ENCODE results near the gene RAI1.
A peak's percentile ranks its signal among the peaks of the same experiment; 100 is the strongest.

The RAI1 gene

DNA sequence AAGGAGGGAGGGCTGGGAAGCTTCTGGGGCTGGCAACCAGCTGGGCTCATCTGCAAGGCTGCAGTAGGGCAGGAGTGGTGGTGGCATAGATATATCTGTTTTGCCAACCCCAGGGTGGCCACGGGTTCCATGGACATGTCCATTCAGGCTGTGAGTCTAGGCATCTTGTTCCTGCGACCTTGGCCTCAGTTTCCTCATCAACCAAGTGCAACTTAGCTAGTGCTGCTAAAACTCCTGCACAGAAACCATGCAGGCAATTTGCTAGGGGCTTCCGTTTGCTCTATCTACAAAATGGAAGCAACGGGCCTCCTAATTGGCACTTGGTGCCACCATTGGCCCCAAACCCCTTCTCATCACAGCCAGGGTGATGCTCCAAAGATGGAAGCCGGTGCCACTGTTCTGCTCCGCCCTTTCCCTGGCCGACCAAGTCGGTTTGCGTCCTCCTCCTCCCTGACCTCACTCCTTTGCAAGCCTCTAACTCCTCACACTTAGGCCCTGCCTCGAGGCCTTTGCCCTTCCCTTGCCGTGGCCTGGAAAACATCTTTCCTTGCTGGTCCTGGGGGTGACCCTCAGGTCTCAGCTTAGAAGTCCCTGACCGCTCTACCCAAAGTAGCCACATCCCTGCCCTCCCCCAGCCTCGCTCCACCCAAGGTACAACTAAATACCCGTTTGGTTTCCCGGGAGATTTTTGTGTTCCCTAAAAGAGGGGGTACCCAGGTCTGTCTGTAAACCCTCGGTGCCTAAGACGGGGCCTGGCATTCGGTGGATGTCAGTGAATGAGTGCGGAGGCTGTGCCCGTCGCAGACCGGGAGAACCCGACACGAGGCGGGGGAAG is 154.4 kb downstream of the RAI1 start:
- no peak overlapping the region for H3K27ac ChIP-seq (ENCODE audit: low read length)
- no peak for DNase-seq (ENCODE audit: low read depth, low spot score)
- H3K4me1 ChIP-seq (ENCODE audit: control insufficient read depth, insufficient read depth, low read length): peaks cover 21% of the 10 kb centered on the region
- H3K4me3 ChIP-seq (ENCODE audit: low read length): peak overlapping the region; percentile 23; the same call in 1 of the 2 replicates
- no peaks in the 10 kb centered on the region for H3K27me3 ChIP-seq (ENCODE audit: control insufficient read depth, insufficient read depth, low read length)
- 0 out of 2 replicates have a peak, but pooled peaks cover 3% of the 10 kb centered on the region for H3K36me3 ChIP-seq (ENCODE audit: control insufficient read depth, insufficient read depth, low read length)
- no CpG with 5 or more reads among the region's 25 CpGs for WGBS (ENCODE audit: insufficient coverage, insufficient read length)
- no peaks in the 10 kb centered on the region for H3K9me3 ChIP-seq (ENCODE audit: control insufficient read depth, insufficient read depth, low read length)

DNA sequence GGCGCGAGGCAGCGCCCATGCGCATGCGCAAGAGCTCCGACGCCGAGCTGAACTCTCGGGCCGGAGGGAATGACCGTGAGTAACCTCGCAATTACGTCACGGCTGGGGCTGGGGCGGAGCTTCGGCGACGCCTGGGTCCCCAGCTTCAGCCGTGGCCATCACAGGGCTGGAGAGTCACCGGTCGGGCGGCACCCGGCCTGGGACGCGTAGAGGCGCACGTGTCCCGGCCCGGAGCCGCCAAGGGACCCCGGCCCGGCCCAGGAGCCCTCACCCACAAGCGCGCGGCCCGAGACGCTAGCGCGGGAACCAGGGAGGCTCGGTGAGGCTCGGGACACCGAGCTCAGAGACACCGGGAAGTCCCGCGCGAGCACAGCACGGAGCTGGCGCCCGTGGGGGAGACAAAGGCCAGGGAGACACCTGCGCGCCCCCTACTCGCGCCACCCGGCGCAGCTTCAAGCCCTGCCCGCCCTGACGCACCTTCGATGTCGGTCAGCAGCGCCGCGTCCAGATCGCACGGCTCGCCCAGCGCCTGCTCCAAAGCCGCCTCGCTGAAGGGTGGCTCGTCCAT is 155.1 kb downstream of the RAI1 start:
- Histone ChIP-seq H3K4me3 (ENCODE audit: low read length) (peak overlapping the region; percentile 95), H3K4me1 (ENCODE audit: control insufficient read depth, insufficient read depth, low read length) (peaks cover 25% of the 10 kb centered on the region), H3K27ac (ENCODE audit: low read length) (no peak overlapping the region), H3K9me3 (ENCODE audit: control insufficient read depth, insufficient read depth, low read length) (no peaks in the 10 kb centered on the region), H3K27me3 (ENCODE audit: control insufficient read depth, insufficient read depth, low read length) (no peaks in the 10 kb centered on the region), H3K36me3 (ENCODE audit: control insufficient read depth, insufficient read depth, low read length) (0 out of 2 replicates have a peak, but pooled peaks cover 3% of the 10 kb centered on the region)
- peak; percentile 98 for DNase-seq (ENCODE audit: low read depth, low spot score)
- WGBS (ENCODE audit: insufficient coverage, insufficient read length): no CpG with 5 or more reads among the region's 69 CpGs

DNA sequence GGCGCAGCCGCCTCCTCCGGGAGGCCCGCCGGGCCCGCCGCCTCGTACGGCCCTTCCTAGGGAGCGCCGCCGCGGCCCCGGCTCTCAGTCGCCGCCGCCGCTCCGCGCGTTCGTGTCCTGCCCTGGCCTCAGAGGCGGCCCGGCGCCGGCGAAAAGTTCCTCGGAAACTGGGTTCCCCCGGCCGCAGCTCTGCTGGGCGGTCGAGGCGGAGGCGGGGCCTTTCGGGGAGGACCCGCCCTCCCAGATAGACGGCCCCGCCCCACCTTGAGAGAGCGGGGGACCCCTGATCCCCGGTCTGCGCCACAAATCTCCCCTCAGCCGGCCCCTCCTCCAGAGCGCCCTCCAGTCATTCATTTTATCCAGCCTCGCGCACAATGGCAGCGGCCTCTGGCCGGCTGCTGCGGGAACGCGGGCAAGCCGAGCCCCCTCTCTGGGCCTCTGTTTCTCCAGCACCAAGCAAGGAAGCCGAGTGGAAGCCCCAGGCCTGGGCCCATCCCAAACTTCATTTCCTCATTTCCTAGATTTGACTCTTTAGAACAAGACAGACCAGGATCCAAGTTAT is 155.6 kb downstream of the RAI1 start, which contains the start of gene SREBF1:
SREBF1 (minus strand) TSS at position 169 of the 562 bp plus-strand sequence. CDS start 169 bp downstream, outside the sequence.
- H3K36me3 ChIP-seq (ENCODE audit: control insufficient read depth, insufficient read depth, low read length): no peaks in the 10 kb centered on the region
- H3K9me3 ChIP-seq (ENCODE audit: control insufficient read depth, insufficient read depth, low read length): no peaks in the 10 kb centered on the region
- WGBS (ENCODE audit: insufficient coverage, insufficient read length): no CpG with 5 or more reads among the region's 52 CpGs
- DNase-seq (ENCODE audit: low read depth, low spot score): no peak
- H3K4me1 ChIP-seq (ENCODE audit: control insufficient read depth, insufficient read depth, low read length): peaks cover 25% of the 10 kb centered on the region
- peak within 1 kb of the TSS; percentile 95 for H3K4me3 ChIP-seq (ENCODE audit: low read length)
- H3K27me3 ChIP-seq (ENCODE audit: control insufficient read depth, insufficient read depth, low read length): no peaks in the 10 kb centered on the region
- no peak within 1 kb of the TSS for H3K27ac ChIP-seq (ENCODE audit: low read length)

DNA sequence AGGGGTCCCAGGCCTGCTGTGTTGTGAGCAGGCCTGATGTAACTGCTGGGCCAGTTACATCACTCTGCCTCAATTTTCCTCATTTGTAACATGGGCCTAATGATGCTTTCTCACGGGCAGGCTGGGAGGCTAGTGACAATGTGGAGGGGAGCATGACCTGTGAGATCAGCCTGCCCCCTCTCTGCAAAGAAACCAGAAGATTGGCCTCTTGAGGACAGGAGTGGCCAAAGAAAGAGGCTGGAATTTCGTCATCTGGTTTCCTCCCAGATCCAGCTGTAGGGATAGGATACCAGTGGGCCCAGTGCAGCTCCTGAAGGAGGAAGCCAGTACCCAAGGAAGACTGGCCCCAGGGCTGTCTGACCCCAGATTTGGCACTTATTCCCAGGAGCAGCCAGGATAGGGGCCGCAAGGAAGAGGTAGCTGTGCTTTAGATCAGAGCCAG is 156.1 kb downstream of the RAI1 start:
- H3K9me3 ChIP-seq (ENCODE audit: control insufficient read depth, insufficient read depth, low read length): no peaks in the 10 kb centered on the region
- H3K27ac ChIP-seq (ENCODE audit: low read length): no peak overlapping the region
- no CpG with 5 or more reads among the region's 3 CpGs for WGBS (ENCODE audit: insufficient coverage, insufficient read length)
- H3K4me3 ChIP-seq (ENCODE audit: low read length): no peak overlapping the region
- DNase-seq (ENCODE audit: low read depth, low spot score): no peak
- no peaks in the 10 kb centered on the region for H3K36me3 ChIP-seq (ENCODE audit: control insufficient read depth, insufficient read depth, low read length)
- H3K4me1 ChIP-seq (ENCODE audit: control insufficient read depth, insufficient read depth, low read length): peaks cover 25% of the 10 kb centered on the region
- no peaks in the 10 kb centered on the region for H3K27me3 ChIP-seq (ENCODE audit: control insufficient read depth, insufficient read depth, low read length)

DNA sequence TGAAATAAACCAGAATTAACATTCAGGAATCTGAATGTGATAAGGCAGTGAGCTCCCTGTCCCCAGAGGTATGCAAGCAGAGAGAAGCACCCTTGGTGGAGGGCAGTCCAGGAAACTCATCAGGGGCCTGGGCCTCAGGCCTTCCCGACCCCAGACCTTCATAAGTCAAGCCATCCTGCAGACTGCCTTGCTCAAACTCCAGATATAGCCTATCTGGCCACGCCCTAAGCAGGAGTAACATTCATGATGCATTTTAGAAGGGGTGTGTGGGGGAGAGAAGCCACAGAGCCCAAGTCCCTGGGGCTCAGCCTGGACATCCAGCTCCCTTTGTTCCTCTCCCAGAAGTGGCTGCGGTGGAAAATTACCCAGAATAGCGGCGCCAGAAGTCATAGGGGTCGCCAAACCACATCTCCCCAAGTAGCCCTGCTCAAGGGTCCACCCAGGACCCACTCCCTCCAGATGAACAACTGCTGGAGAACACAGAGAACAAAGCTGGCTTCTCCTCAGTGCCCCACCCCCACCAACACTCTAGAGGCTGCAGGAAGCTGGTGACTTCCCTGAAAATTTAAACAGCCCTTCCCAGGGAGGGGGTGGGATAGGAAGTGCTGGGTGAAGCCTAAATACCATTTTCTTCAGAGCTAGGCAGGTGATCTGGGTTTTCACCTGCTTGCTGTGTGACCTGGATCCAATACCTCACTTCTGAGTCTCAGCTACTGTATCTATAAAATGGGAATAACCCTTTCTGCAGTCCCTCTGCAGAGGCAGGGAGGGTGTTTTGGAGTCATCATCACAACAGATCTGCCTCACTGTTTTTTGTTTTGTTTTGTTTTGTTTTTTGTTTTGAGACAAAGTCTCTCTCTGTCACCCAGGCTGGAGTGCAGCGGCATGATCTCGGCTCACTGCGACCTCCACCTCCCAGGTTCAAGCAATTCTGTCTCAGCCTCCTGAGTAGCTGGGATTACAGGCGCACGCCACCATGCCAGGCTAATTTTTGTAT is 157.0 kb downstream of the RAI1 start:
- H3K27ac ChIP-seq (ENCODE audit: low read length): no peak overlapping the region
- DNase-seq (ENCODE audit: low read depth, low spot score): no peak
- H3K4me1 ChIP-seq (ENCODE audit: control insufficient read depth, insufficient read depth, low read length): peaks cover 25% of the 10 kb centered on the region
- H3K27me3 ChIP-seq (ENCODE audit: control insufficient read depth, insufficient read depth, low read length): no peaks in the 10 kb centered on the region
- WGBS (ENCODE audit: insufficient coverage, insufficient read length): no CpG with 5 or more reads among the region's 11 CpGs
- H3K4me3 ChIP-seq (ENCODE audit: low read length): no peak overlapping the region
- H3K36me3 ChIP-seq (ENCODE audit: control insufficient read depth, insufficient read depth, low read length): no peaks in the 10 kb centered on the region
- no peaks in the 10 kb centered on the region for H3K9me3 ChIP-seq (ENCODE audit: control insufficient read depth, insufficient read depth, low read length)

DNA sequence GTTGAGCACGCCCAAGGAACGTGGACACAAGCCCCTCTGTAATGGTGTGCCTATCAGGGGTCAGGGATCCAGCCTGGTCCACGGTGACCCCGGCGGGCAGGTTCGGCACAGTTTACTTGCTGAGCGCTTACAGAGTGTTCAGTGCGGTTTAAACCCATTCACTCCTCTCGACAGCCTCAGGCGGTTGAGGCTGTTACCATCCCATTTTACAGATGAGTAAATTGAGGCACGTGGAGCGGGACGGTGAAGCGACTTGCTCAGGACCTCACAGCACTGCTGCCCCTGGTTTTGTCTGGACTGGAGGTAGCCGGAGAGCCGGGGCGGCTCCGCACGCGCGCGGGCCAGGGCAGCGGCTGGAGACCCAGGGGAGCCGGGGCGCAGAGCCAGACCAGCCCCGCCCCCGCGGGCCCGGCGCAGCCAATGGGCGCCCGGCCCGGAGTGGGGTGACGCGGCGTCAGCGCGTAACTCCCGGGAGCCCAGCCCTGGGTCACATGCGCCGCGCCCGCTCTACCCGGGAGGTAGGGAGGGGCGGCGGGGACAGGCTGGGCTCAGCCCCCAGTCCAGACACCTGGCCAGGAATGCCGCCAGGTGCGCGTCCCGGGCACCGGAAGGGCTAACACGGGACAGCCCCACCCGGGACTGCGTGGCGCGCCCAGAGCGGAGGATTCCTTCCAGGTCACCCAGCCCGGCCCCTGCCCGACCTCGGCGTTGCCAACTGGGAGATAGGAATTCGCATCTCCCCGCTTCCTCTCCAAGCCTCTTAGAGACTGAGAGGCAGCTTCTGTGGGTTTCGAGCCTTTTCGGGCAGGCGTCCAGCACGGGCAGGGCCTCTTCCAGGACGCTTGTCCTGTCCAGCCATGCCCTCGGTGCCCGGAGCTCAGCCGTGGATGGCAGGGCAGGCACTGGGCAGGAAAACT is 158.8 kb downstream of the RAI1 start:
- peaks cover 25% of the 10 kb centered on the region for H3K4me1 ChIP-seq (ENCODE audit: control insufficient read depth, insufficient read depth, low read length)
- H3K27me3 ChIP-seq (ENCODE audit: control insufficient read depth, insufficient read depth, low read length): no peaks in the 10 kb centered on the region
- H3K4me3 ChIP-seq (ENCODE audit: low read length): peak overlapping the region; percentile 25; the same call in 1 of the 2 replicates
- no peaks in the 10 kb centered on the region for H3K9me3 ChIP-seq (ENCODE audit: control insufficient read depth, insufficient read depth, low read length)
- no CpG with 5 or more reads among the region's 71 CpGs for WGBS (ENCODE audit: insufficient coverage, insufficient read length)
- peak; percentile 81 for DNase-seq (ENCODE audit: low read depth, low spot score)
- H3K27ac ChIP-seq (ENCODE audit: low read length): peak overlapping the region; percentile 11
- H3K36me3 ChIP-seq (ENCODE audit: control insufficient read depth, insufficient read depth, low read length): no peaks in the 10 kb centered on the region

DNA sequence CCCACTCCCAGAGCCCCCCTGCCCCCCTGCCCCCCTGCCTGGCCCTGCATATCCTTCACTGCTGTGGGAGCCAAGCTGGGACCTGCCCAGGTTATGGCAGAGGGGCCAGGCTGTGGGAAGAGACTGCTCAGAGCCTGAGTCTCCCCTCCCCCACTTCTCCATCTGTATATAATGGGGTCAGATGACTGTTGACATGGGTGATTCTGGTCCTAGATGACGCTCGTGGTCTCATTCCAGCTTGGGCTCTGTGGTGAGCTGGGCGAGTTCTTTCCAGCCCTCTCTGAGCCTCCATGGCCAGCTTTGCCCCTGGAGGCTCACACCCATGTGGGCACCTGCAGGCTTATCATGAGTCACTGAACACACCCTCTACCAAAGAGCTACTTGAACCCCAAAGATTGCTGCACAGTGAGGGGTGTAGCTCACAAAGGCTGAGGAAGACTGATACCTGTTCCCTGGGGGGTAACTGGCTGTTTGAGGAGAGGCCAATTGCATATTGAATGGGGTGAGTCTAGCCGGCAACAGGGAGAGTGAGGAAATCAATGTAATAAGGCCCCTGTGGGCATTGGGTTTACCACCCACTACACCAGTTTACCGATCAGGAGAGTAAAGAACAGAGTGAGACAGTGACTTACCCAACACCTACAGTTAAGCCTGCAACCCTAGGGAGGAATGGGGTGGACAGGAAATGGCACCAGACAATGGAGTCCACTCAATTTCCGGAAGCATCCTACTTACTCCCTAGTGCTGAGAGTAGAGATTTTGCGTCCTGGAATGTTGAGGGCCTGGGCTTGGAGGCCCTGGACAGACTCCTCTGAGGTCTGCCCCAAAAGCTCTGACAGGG is 159.7 kb downstream of the RAI1 start:
- no peaks in the 10 kb centered on the region for H3K36me3 ChIP-seq (ENCODE audit: control insufficient read depth, insufficient read depth, low read length)
- H3K9me3 ChIP-seq (ENCODE audit: control insufficient read depth, insufficient read depth, low read length): no peaks in the 10 kb centered on the region
- no peaks in the 10 kb centered on the region for H3K27me3 ChIP-seq (ENCODE audit: control insufficient read depth, insufficient read depth, low read length)
- no CpG with 5 or more reads among the region's 7 CpGs for WGBS (ENCODE audit: insufficient coverage, insufficient read length)
- peaks cover 20% of the 10 kb centered on the region; the same call in 1 of the 2 replicates for H3K4me1 ChIP-seq (ENCODE audit: control insufficient read depth, insufficient read depth, low read length)
- DNase-seq (ENCODE audit: low read depth, low spot score): no peak
- no peak overlapping the region for H3K4me3 ChIP-seq (ENCODE audit: low read length)
- no peak overlapping the region for H3K27ac ChIP-seq (ENCODE audit: low read length)

DNA sequence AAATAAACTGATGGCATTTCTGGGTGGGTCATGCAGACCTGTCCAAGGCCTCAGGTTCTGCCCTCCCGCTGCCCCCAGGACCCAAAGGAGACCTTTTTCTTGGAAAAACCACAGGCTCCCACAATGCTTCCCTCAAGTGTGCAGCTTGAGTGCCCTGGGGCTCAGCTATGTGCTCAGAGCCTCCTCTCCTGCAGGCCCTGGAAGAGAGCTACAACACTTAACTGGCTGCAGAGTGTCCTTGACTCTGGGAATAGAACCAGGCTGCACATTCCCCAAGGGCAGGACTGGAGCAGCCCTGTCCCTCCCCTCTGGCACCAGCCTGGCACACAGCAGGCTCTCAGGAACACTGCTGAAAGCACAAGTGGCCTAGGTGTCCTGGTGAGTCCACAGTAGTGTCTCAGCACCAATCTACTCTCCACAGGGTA is 160.4 kb downstream of the RAI1 start:
- Histone ChIP-seq H3K27me3 (ENCODE audit: control insufficient read depth, insufficient read depth, low read length) (no peaks in the 10 kb centered on the region), H3K9me3 (ENCODE audit: control insufficient read depth, insufficient read depth, low read length) (no peaks in the 10 kb centered on the region), H3K27ac (ENCODE audit: low read length) (no peak overlapping the region), H3K4me1 (ENCODE audit: control insufficient read depth, insufficient read depth, low read length) (peaks cover 21% of the 10 kb centered on the region; the same call in 1 of the 2 replicates), H3K4me3 (ENCODE audit: low read length) (no peak overlapping the region), H3K36me3 (ENCODE audit: control insufficient read depth, insufficient read depth, low read length) (no peaks in the 10 kb centered on the region; the same call in 1 of the 2 replicates)
- WGBS (ENCODE audit: insufficient coverage, insufficient read length): no CpG with 5 or more reads among the region's 1 CpG
- no peak for DNase-seq (ENCODE audit: low read depth, low spot score)
